Sigmoid colon (tissue), 7 donors: Measurements from ENCODE around the gene OSBPL5. TPM values are rescaled to one million over a fixed set of nuclear protein-coding genes. Genes with fewer than 3 reads are reported as not detected.

ENCODE experiments used
- DNase-seq: peaks from one replicate; pipeline ENCODE4 v3.0.0-alpha.2; 2019
- H3K27ac ChIP-seq, 4 donors: fragments of 200-600 bp; sonication (generic); one replicate each; pipeline ENCODE4 v1.5.1; 2016 to 2019; ENCODE audit warnings: mild to moderate bottlenecking in 1 of 4
- H3K27me3 ChIP-seq, 3 donors: fragments of 200-600 bp; sonication (generic); one replicate each; pipeline ENCODE4 v1.5.1; 2019; ENCODE audit warnings: mild to moderate bottlenecking in 1 of 3
- H3K36me3 ChIP-seq, 4 donors: fragments of 200-600 bp; sonication (generic); one replicate each; pipeline ENCODE4 v1.5.1; 2016 to 2019
- H3K4me1 ChIP-seq, 4 donors: fragments of 200-600 bp; sonication (generic); one replicate each; pipeline ENCODE4 v1.5.1; 2017 to 2019
- H3K4me3 ChIP-seq, 4 donors: fragments of 200-600 bp; sonication (generic); one replicate each; pipeline ENCODE4 v1.5.1; 2017 to 2019; ENCODE audit warnings: mild to moderate bottlenecking in 2 of 4, moderate library complexity in 1 of 4
- H3K9me3 ChIP-seq, 4 donors: fragments of 200-600 bp in 3 of 4; sonication (generic) in 3 of 4; one replicate each; pipeline versions ENCODE4 v1.5.1 to v1.6.1; 2013 to 2019
- CTCF ChIP-seq, 4 experiments: fragments of 450-650 bp in 3 of 4; fragments of 200-600 bp in 1 of 4; IDR thresholded peaks; one replicate each; pipeline ENCODE4 v1.5.1; 2016 to 2019; ENCODE audit warnings: antibody characterized with exemption in 4 of 4, mild to moderate bottlenecking in 3 of 4, moderate library complexity in 2 of 4
- EP300 ChIP-seq, 4 donors: sonication (generic); formaldehyde crosslinking; IDR thresholded peaks; one replicate each; pipeline ENCODE4 v1.6.1; 2017; ENCODE audit warnings: antibody characterized with exemption in 4 of 4
- POLR2A ChIP-seq, 2 donors: fragments of 450-650 bp; IDR thresholded peaks; one replicate each; pipeline ENCODE4 v1.6.1; 2016; ENCODE audit warnings: antibody characterized with exemption in 2 of 2, mild to moderate bottlenecking in 2 of 2, moderate library complexity in 2 of 2
- POLR2AphosphoS5 ChIP-seq, 4 donors: sonication (generic); formaldehyde crosslinking; IDR thresholded peaks; one replicate each; pipeline ENCODE4 v1.6.1; 2017; ENCODE audit warnings: antibody characterized with exemption in 4 of 4
- WGBS, 2 donors: extraction: QIAGEN DNeasy Blood & Tissue Kit; methylation state at CpG; one replicate each; pipeline ENCODE4 v1.1.7; 2013; 5-methylcytosine and 5-hydroxymethylcytosine counted together
- intact Hi-C: fragments of 100-400 bp; cut with DNase I; formaldehyde crosslinking; loops from one replicate; pipeline ENCODE4 v1.15.1; 2023
- polyA plus RNA-seq, 3 donors: library from polyadenylated mRNA; stranded (reverse); fragments of 200-250 nt; gene quantifications; one replicate each; pipeline ENCODE4 v1.2.3, GENCODE V29; 2013
- total RNA-seq, 4 donors: library from RNA; depleted of rRNA; stranded (reverse); fragments of >200 nt; gene quantifications; one replicate each; pipeline ENCODE4 v1.1.0, GENCODE V29; 2016
- donor health status: healthy with polysubstance abuse.
- donor health status: Bipolar disorder and iron deficiency.
- donor health status: healthy.

The OSBPL5 gene
- total and polyA plus RNA-seq, 7 donors, result 16.6 to 69.2 (median 29.8) TPM

DNA sequence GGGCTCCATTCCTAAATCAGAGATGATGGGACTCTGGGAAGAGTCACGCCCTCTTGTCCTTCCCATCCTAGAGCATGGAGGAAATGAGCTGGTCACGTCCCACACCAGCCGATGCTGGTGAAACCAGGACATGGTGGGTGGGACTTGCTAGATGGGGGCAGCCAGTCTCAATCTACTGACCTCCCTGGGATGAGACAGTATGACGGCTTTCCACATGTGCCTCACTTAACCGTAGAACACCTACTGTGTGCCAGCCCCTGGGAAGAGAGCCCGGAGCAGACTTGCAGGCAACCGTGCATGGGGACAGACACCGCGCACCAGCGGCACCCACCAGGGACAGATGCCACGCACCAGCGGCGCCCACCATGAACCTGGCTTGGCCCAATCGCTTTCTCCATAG, 3.8 kb downstream of the OSBPL5 start:
- H3K36me3 ChIP-seq, result no peaks in the 10 kb centered on the region
- DNase-seq, result peak; percentile 70
- H3K27me3 ChIP-seq, result no peaks in the 10 kb centered on the region
- 82 to 87% methylated on average over 14 of the region's 14 CpGs for WGBS, 2 donors
- TF ChIP-seq POLR2AphosphoS5 (IDR thresholded peaks at IDR 0.05) (peak in 1 of 4 donors; percentile 20), EP300 (IDR thresholded peaks at IDR 0.05) (no peak)
- H3K27ac ChIP-seq, result peak overlapping the region; percentile 91 to 96 (median 92)
- intact Hi-C loops, result loop anchor here (5.0 to 10.0 kb wide), 3 partner anchors 104 to 767 kb away; partner anchors contain the start of gene CARS1
- peaks cover 0 to 87% (median 83%) of the 10 kb centered on the region in 4 donors for H3K4me1 ChIP-seq
- H3K4me3 ChIP-seq, result peak overlapping the region in 2 of 4 donors; percentile 60 to 63
- H3K9me3 ChIP-seq, result no peaks in the 10 kb centered on the region

DNA sequence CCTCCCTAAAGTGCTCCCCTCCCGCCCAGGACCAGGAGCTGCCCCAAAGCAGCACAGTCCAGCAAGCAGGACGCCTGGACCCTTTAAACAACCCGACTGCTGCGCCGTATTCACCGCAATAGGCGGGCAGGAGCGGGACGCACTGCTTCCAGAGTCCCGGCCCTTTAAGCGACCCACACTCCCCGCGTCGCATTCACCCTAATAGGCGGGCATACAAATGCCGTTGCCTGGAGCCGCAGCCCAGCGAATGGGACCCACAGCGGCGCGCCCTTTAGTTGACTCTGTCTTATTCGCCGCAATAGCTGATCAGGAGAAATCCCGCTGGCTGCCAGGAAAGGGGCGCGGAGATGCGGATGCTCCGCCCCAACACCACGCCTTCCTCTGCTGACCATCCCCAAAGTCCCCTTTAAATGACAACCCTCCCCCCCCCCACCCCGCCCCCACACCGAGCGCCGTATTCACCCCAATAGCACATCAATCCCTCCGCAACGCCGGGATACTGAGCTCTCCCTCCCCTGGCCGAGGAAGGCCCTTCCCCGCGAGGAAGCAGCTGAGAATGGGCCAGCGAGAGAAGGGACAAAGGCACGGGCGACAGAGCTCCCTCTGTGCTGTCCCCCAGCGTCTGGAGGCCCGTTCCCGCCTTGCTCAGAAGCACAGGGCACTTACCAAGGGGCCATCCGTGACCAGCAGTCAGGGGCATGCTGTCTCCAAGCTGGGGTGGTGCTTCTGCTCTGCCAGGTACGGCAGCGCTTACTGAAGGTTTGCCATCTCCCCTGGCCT, 4.7 kb downstream of the OSBPL5 start:
- Histone ChIP-seq H3K27ac (peak overlapping the region; percentile 91 to 96 (median 92)), H3K9me3 (no peaks in the 10 kb centered on the region), H3K36me3 (no peaks in the 10 kb centered on the region), H3K27me3 (no peaks in the 10 kb centered on the region), H3K4me1 (peaks cover 0 to 90% (median 84%) of the 10 kb centered on the region in 4 donors), H3K4me3 (peak overlapping the region; percentile 50 to 63 (median 56))
- intact Hi-C loops, result loop anchor here (5.0 to 10.0 kb wide), 3 partner anchors 103 to 766 kb away; partner anchors contain the start of gene CARS1
- TF ChIP-seq POLR2A (IDR thresholded peaks at IDR 0.05) (peak in 1 of 2 donors; percentile 40), CTCF (IDR thresholded peaks at IDR 0.05) (no peak), POLR2AphosphoS5 (IDR thresholded peaks at IDR 0.05) (peak; percentile 41 to 74 (median 65)), EP300 (IDR thresholded peaks at IDR 0.05) (no peak)
- 5 to 13% methylated on average over 48 of the region's 48 CpGs for WGBS, 2 donors
- peak; percentile 96 for DNase-seq

GRCh38 chr11:3159296-3160190, 5.6 kb downstream of the OSBPL5 start:
- Histone ChIP-seq H3K27ac (peak overlapping the region; percentile 91 to 96 (median 92)), H3K4me1 (peaks cover 0 to 95% (median 91%) of the 10 kb centered on the region in 4 donors), H3K9me3 (no peaks in the 10 kb centered on the region), H3K27me3 (no peaks in the 10 kb centered on the region), H3K4me3 (peak overlapping the region; percentile 50 to 63 (median 56)), H3K36me3 (no peaks in the 10 kb centered on the region)
- 50 to 69% methylated on average over 14 of the region's 14 CpGs for WGBS, 2 donors
- TF ChIP-seq POLR2AphosphoS5 (IDR thresholded peaks at IDR 0.05) (peak in 3 of 4 donors; percentile 75 to 78 (median 76)), CTCF (IDR thresholded peaks at IDR 0.05) (no peak), POLR2A (IDR thresholded peaks at IDR 0.05) (no peak), EP300 (IDR thresholded peaks at IDR 0.05) (peak in 1 of 4 donors; percentile 81)
- peak; percentile 93 for DNase-seq
- intact Hi-C loops, result loop anchor here (5.0 to 10.0 kb wide), 3 partner anchors 102 to 765 kb away; partner anchors contain the start of gene CARS1

GRCh38 chr11:3158821-3159220, 6.3 kb downstream of the OSBPL5 start:
- H3K27ac ChIP-seq, result peak overlapping the region; percentile 91 to 96 (median 92)
- TF ChIP-seq CTCF (IDR thresholded peaks at IDR 0.05) (no peak), POLR2AphosphoS5 (IDR thresholded peaks at IDR 0.05) (no peak), EP300 (IDR thresholded peaks at IDR 0.05) (no peak), POLR2A (IDR thresholded peaks at IDR 0.05) (no peak)
- H3K9me3 ChIP-seq, result no peaks in the 10 kb centered on the region
- peaks cover 0 to 95% (median 92%) of the 10 kb centered on the region in 4 donors for H3K4me1 ChIP-seq
- no peaks in the 10 kb centered on the region for H3K36me3 ChIP-seq
- no peaks in the 10 kb centered on the region for H3K27me3 ChIP-seq
- no peak for DNase-seq
- peak overlapping the region in 2 of 4 donors; percentile 53 to 60 for H3K4me3 ChIP-seq
- intact Hi-C loops, result no loop called here
- WGBS, 2 donors, result 89 to 91% methylated on average over 13 of the region's 13 CpGs
